ENCODE measurements around the gene PRKAA2.

Gene PRKAA2

GRCh38 chr1:56631901-56632300 is 13.2 kb upstream of the PRKAA2 start:
- Histone ChIP-seq H3K9ac (ENCODE audit: low read length) (no peak overlapping the region), H3K4me1 (ENCODE audit: control insufficient read depth, insufficient read depth, low read length) (0 out of 2 replicates have a peak, but pooled peaks cover 11% of the 10 kb centered on the region), H3K36me3 (ENCODE audit: control insufficient read depth, insufficient read depth, low read length) (no peaks in the 10 kb centered on the region), H3K27ac (ENCODE audit: low read depth, low read length) (no peak overlapping the region), H3K27me3 (ENCODE audit: control insufficient read depth, insufficient read depth, low read length) (no peaks in the 10 kb centered on the region), H3K4me3 (ENCODE audit: low read depth, low read length) (no peak overlapping the region), H3K9me3 (ENCODE audit: control insufficient read depth, insufficient read depth, low read depth, low read length) (no peaks in the 10 kb centered on the region)

- H3K27me3 ChIP-seq (ENCODE audit: control insufficient read depth, insufficient read depth, low read length) = no peaks in the 10 kb centered on the region
- H3K4me3 ChIP-seq (ENCODE audit: low read depth, low read length) = no peak overlapping the region
- H3K9ac ChIP-seq (ENCODE audit: low read length) = no peak overlapping the region
- H3K27ac ChIP-seq (ENCODE audit: low read depth, low read length) = no peak overlapping the region
- no peaks in the 10 kb centered on the region for H3K9me3 ChIP-seq (ENCODE audit: control insufficient read depth, insufficient read depth, low read depth, low read length)
- peaks cover 6% of the 10 kb centered on the region; the same call in 1 of the 2 replicates for H3K4me1 ChIP-seq (ENCODE audit: control insufficient read depth, insufficient read depth, low read length)
- no peaks in the 10 kb centered on the region for H3K36me3 ChIP-seq (ENCODE audit: control insufficient read depth, insufficient read depth, low read length)
Observed at GRCh38 chr1:56634981-56635380, 10.1 kb upstream of the PRKAA2 start.

GRCh38 chr1:56638248-56638647 is 6.9 kb upstream of the PRKAA2 start:
- Histone ChIP-seq H3K4me1 (ENCODE audit: control insufficient read depth, insufficient read depth, low read length) (peaks cover 2% of the 10 kb centered on the region; the same call in 1 of the 2 replicates), H3K36me3 (ENCODE audit: control insufficient read depth, insufficient read depth, low read length) (no peaks in the 10 kb centered on the region), H3K27ac (ENCODE audit: low read depth, low read length) (no peak overlapping the region), H3K9me3 (ENCODE audit: control insufficient read depth, insufficient read depth, low read depth, low read length) (no peaks in the 10 kb centered on the region), H3K27me3 (ENCODE audit: control insufficient read depth, insufficient read depth, low read length) (peaks cover 10% of the 10 kb centered on the region), H3K9ac (ENCODE audit: low read length) (no peak overlapping the region), H3K4me3 (ENCODE audit: low read depth, low read length) (no peak overlapping the region)

GRCh38 chr1:56639211-56639610 is 5.9 kb upstream of the PRKAA2 start:
- Histone ChIP-seq H3K9ac (ENCODE audit: low read length) (no peak overlapping the region), H3K4me3 (ENCODE audit: low read depth, low read length) (no peak overlapping the region), H3K36me3 (ENCODE audit: control insufficient read depth, insufficient read depth, low read length) (no peaks in the 10 kb centered on the region), H3K27me3 (ENCODE audit: control insufficient read depth, insufficient read depth, low read length) (peaks cover 20% of the 10 kb centered on the region), H3K27ac (ENCODE audit: low read depth, low read length) (no peak overlapping the region), H3K9me3 (ENCODE audit: control insufficient read depth, insufficient read depth, low read depth, low read length) (no peaks in the 10 kb centered on the region), H3K4me1 (ENCODE audit: control insufficient read depth, insufficient read depth, low read length) (no peaks in the 10 kb centered on the region; the same call in 1 of the 2 replicates)

GRCh38 chr1:56643661-56644060 is 1.5 kb upstream of the PRKAA2 start:
- no peak overlapping the region for H3K27ac ChIP-seq (ENCODE audit: low read depth, low read length)
- H3K36me3 ChIP-seq (ENCODE audit: control insufficient read depth, insufficient read depth, low read length) = no peaks in the 10 kb centered on the region
- H3K4me3 ChIP-seq (ENCODE audit: low read depth, low read length) = no peak overlapping the region
- no peaks in the 10 kb centered on the region for H3K9me3 ChIP-seq (ENCODE audit: control insufficient read depth, insufficient read depth, low read depth, low read length)
- H3K4me1 ChIP-seq (ENCODE audit: control insufficient read depth, insufficient read depth, low read length) = peaks cover 6% of the 10 kb centered on the region; the same call in 1 of the 2 replicates
- H3K27me3 ChIP-seq (ENCODE audit: control insufficient read depth, insufficient read depth, low read length) = peaks cover 40% of the 10 kb centered on the region
- no peak overlapping the region for H3K9ac ChIP-seq (ENCODE audit: low read length)

- no peaks in the 10 kb centered on the region for H3K36me3 ChIP-seq (ENCODE audit: control insufficient read depth, insufficient read depth, low read length)
- no peaks in the 10 kb centered on the region for H3K9me3 ChIP-seq (ENCODE audit: control insufficient read depth, insufficient read depth, low read depth, low read length)
- no peak overlapping the region for H3K27ac ChIP-seq (ENCODE audit: low read depth, low read length)
- H3K27me3 ChIP-seq (ENCODE audit: control insufficient read depth, insufficient read depth, low read length) = peaks cover 40% of the 10 kb centered on the region
- peak overlapping the region; percentile 35 for H3K9ac ChIP-seq (ENCODE audit: low read length)
- H3K4me1 ChIP-seq (ENCODE audit: control insufficient read depth, insufficient read depth, low read length) = peaks cover 6% of the 10 kb centered on the region; the same call in 1 of the 2 replicates
- peak overlapping the region; percentile 81 for H3K4me3 ChIP-seq (ENCODE audit: low read depth, low read length)
Observed at GRCh38 chr1:56644064-56644918, 823 bp upstream of the PRKAA2 start.

- peaks cover 6% of the 10 kb centered on the region; the same call in 1 of the 2 replicates for H3K4me1 ChIP-seq (ENCODE audit: control insufficient read depth, insufficient read depth, low read length)
- peaks cover 40% of the 10 kb centered on the region for H3K27me3 ChIP-seq (ENCODE audit: control insufficient read depth, insufficient read depth, low read length)
- H3K27ac ChIP-seq (ENCODE audit: low read depth, low read length) = no peak overlapping the region
- H3K36me3 ChIP-seq (ENCODE audit: control insufficient read depth, insufficient read depth, low read length) = no peaks in the 10 kb centered on the region
- H3K4me3 ChIP-seq (ENCODE audit: low read depth, low read length) = peak overlapping the region; percentile 81
- no peaks in the 10 kb centered on the region for H3K9me3 ChIP-seq (ENCODE audit: control insufficient read depth, insufficient read depth, low read depth, low read length)
- peak overlapping the region; percentile 54 for H3K9ac ChIP-seq (ENCODE audit: low read length)
Observed at GRCh38 chr1:56645677-56646305, 677 bp downstream of the PRKAA2 start.

GRCh38 chr1:56646611-56647010 is 1.5 kb downstream of the PRKAA2 start:
- H3K27ac ChIP-seq (ENCODE audit: low read depth, low read length) = no peak overlapping the region
- H3K9me3 ChIP-seq (ENCODE audit: control insufficient read depth, insufficient read depth, low read depth, low read length) = no peaks in the 10 kb centered on the region
- H3K4me1 ChIP-seq (ENCODE audit: control insufficient read depth, insufficient read depth, low read length) = peaks cover 6% of the 10 kb centered on the region; the same call in 1 of the 2 replicates
- no peaks in the 10 kb centered on the region for H3K36me3 ChIP-seq (ENCODE audit: control insufficient read depth, insufficient read depth, low read length)
- peaks cover 40% of the 10 kb centered on the region for H3K27me3 ChIP-seq (ENCODE audit: control insufficient read depth, insufficient read depth, low read length)
- H3K9ac ChIP-seq (ENCODE audit: low read length) = no peak overlapping the region
- H3K4me3 ChIP-seq (ENCODE audit: low read depth, low read length) = 0 out of 2 replicates have a peak overlapping the region, but pooled peaks have one; percentile 81

- Histone ChIP-seq H3K4me3 (ENCODE audit: low read depth, low read length) (no peak overlapping the region), H3K9ac (ENCODE audit: low read length) (no peak overlapping the region), H3K9me3 (ENCODE audit: control insufficient read depth, insufficient read depth, low read depth, low read length) (no peaks in the 10 kb centered on the region), H3K4me1 (ENCODE audit: control insufficient read depth, insufficient read depth, low read length) (peaks cover 6% of the 10 kb centered on the region; the same call in 1 of the 2 replicates), H3K27ac (ENCODE audit: low read depth, low read length) (no peak overlapping the region), H3K27me3 (ENCODE audit: control insufficient read depth, insufficient read depth, low read length) (peaks cover 40% of the 10 kb centered on the region), H3K36me3 (ENCODE audit: control insufficient read depth, insufficient read depth, low read length) (no peaks in the 10 kb centered on the region)
Observed at GRCh38 chr1:56647106-56647505, 2.0 kb downstream of the PRKAA2 start.

GRCh38 chr1:56648546-56648945 is 3.4 kb downstream of the PRKAA2 start:
- Histone ChIP-seq H3K9me3 (ENCODE audit: control insufficient read depth, insufficient read depth, low read depth, low read length) (no peaks in the 10 kb centered on the region), H3K4me3 (ENCODE audit: low read depth, low read length) (no peak overlapping the region), H3K36me3 (ENCODE audit: control insufficient read depth, insufficient read depth, low read length) (no peaks in the 10 kb centered on the region), H3K9ac (ENCODE audit: low read length) (no peak overlapping the region), H3K27ac (ENCODE audit: low read depth, low read length) (no peak overlapping the region), H3K27me3 (ENCODE audit: control insufficient read depth, insufficient read depth, low read length) (peaks cover 26% of the 10 kb centered on the region), H3K4me1 (ENCODE audit: control insufficient read depth, insufficient read depth, low read length) (peaks cover 6% of the 10 kb centered on the region; the same call in 1 of the 2 replicates)

Data from HUES6 (cell line).